ENCODE measurements around the gene F8A1.
A peak's percentile ranks its signal among the peaks of the same experiment; 100 is the strongest.

DNA sequence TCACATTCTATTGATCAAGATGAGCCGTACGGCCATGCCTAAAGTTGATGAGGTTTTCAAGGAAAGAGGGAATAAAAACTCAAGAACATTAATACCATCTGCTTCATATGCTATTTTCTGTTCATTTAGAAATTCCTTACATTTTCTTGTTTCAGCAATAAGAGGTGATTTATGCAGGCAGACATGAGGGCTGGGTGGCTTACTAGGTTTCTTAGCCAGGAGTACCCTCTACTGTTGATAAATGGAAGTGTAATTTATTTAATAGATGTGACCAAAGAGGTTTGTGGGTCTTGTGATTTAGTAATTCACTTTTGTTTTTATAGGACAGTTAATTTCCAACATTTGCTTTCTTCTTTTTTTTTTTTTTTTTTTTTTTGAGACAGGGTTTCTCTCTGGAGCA lies 45.3 kb upstream of the F8A1 start:
- TF ChIP-seq, protein P1, sequence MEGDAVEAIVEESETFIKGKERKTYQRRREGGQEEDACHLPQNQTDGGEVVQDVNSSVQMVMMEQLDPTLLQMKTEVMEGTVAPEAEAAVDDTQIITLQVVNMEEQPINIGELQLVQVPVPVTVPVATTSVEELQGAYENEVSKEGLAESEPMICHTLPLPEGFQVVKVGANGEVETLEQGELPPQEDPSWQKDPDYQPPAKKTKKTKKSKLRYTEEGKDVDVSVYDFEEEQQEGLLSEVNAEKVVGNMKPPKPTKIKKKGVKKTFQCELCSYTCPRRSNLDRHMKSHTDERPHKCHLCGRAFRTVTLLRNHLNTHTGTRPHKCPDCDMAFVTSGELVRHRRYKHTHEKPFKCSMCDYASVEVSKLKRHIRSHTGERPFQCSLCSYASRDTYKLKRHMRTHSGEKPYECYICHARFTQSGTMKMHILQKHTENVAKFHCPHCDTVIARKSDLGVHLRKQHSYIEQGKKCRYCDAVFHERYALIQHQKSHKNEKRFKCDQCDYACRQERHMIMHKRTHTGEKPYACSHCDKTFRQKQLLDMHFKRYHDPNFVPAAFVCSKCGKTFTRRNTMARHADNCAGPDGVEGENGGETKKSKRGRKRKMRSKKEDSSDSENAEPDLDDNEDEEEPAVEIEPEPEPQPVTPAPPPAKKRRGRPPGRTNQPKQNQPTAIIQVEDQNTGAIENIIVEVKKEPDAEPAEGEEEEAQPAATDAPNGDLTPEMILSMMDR (IDR thresholded peaks at IDR 0.05), result peak; percentile 64
- no peak for TF ChIP-seq ZFX (IDR thresholded peaks at IDR 0.05; ENCODE audit: borderline replicate concordance)
